GM11168 (cell line): ENCODE results near the gene AGA.

Source experiments
- in situ Hi-C: fragments of 300-500 bp; cut with MboI; formaldehyde crosslinking; loops from one replicate; pipeline ENCODE4 v1.12.0; 2022; ENCODE audit warnings: low sequenced_read_pairs; ENCODE audit not compliant: unreplicated experiment

Gene AGA

DNA sequence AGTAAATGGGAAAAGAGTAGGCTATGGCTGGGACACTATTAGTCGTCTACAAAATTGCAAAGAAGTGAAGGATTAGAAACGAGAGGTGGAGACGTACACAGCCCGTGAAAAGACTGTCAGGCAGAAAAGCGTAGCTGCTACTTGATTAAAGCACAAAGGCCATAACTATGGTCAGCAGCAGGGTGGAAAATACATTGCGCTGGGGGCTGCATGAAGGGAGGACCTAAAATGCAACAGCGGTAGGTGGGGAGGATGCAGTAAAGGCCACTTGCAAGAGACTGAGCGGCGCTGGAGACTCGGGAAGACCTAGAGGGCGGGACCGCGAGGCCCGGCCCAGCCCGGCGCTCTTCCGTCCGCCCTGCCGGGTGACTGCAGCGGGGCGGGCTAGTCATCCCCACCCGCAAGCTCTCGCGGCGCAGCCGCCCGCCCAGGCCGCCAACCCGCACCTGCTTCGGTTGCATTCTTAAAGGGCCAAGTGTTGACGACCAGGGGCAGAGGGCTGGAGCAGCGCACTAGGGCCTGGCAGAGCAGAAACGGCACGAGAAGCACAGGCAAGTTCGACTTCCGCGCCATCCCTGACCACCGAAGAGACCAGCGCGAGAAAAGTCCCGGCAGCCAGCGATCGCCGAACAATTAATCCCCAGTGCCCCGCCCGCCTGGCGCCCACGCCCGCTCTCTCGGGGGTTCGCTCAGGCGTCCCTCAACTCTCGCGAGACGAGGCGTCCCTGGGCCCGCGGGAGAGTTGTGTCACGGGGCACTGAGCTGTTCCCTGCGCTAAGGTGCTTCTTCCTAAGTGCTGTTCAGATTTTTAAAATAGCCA lies at the start of gene AGA:
Gene AGA, minus strand, starts transcription at position 635 of the 820 bp plus-strand sequence. Its CDS starts 62 bp downstream, at position 573.
- in situ Hi-C loops, result no loop called here

DNA sequence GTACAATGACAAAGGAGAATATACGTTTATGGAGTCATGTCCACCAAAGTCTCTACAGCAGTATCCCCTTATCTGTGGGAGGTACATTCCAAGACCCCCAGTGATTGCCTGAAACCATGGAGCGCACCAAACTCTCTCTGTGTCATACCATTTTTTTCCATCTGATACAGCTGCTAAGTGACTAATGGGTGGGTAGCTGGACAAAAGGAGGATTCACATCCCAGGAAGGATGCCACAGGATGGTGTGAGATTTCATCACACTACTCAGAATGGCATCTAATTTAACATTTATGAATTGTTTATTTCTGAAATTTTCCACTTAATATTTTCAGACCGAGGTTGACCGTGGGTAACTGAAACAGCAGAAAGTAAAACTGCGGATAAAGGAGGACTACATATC lies 49.8 kb upstream of the AGA start:
- in situ Hi-C loops, result no loop called here

- in situ Hi-C loops, result no loop called here
Measured at GRCh38 chr4:177490769-177491168, 48.5 kb upstream of the AGA start.

- in situ Hi-C loops, result no loop called here
Measured at GRCh38 chr4:177489471-177490246, 47.4 kb upstream of the AGA start.

- in situ Hi-C loops, result no loop called here
Measured at GRCh38 chr4:177487977-177488376, 45.7 kb upstream of the AGA start.

GRCh38 chr4:177485528-177485927 lies 43.3 kb upstream of the AGA start:
- in situ Hi-C loops, result no loop called here

DNA sequence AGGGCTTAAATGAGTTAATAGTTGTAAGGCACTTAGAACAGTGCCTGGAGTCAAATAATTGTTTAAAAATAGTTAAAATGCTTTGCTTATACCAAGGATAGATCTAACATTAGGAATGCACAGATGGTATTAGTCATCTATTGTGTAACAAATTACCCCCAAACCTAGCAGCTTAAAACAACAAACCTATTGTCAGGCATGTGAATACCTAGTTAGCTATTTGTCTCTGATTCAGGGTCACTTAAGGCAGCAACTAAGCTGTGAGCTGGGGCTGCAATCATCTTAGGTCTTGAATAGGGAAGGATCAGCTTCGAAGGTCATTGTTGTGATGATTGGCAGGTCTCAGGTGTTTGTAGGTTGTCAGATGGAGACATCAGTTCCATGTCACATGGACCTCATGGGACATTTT lies 42.4 kb upstream of the AGA start:
- in situ Hi-C loops, result no loop called here

DNA sequence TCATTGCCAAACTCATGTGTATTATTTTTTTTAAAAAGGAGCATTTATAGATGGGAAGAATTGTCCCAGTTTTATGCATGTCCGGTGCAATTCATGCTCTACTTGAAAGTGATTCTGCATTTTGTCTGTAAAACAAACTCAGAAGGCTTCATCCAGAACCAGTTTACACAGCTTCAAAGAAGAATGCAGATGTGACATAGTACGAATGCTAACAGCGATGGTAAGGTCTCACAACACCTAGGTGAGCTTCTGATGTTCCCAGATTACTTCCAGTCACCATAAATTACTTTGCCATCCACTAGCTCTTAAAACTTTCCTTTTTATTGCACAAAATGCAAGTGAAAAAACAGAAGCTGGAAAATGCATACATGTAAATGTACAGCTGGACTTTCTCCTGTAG lies 41.5 kb upstream of the AGA start:
- in situ Hi-C loops, result no loop called here

- in situ Hi-C loops, result no loop called here
Measured at GRCh38 chr4:177483271-177483670, 41.0 kb upstream of the AGA start.

DNA sequence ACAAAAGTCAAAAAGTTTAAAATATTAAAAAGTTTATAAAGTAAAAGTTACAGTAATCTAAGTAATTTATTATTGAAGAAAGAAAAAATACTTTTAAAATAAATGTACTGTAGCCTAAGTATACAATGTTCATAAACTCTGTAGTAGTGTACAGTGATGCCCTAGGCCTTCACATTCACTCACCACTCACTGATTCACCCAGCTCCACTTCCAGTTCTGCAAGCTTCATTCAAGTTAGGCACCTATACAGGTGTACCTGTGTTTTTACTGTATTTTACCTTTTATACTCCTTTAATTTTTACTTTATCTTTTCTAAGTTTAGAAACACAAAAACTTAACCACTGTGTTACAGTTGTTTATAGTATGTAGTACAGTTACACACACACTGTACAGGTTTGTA lies 40.1 kb upstream of the AGA start:
- in situ Hi-C loops, result no loop called here

DNA sequence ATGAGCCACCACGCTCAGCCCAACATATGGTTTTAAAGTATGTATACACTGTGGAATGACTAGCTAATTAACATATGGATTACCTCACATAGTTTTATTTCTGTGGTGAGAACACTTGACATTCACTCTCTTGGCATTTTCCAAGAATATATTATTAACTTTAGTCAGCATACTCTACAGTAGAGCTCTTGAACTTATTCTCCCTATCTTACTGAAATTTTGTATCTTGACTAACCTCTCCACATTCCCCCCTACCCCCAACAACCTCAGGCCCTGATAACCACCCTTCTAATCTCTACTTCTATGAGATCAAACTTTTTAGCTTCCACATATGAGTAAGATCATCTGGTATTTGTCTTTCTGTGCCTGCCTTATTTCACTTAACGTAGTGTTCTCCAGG lies 38.6 kb upstream of the AGA start:
- in situ Hi-C loops, result no loop called here

DNA sequence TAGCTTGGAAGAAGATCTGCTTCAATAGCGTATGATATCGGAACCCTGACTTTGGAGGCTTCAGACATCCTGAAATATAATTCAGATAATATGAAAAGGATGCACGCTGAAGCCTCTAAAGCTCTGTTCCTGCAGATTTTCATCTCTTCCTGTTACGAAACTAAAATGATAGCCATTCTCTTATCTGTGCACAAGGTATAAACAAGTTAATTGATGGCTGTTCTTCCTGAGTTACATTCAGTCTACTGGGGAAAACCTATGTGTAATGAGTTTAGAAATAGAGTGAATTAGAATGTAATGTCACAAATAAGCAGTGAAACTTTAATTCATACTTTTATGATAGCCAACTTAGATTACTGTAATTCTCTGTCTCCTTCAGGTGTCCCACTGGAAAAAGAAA lies 36.8 kb upstream of the AGA start:
- in situ Hi-C loops, result no loop called here

DNA sequence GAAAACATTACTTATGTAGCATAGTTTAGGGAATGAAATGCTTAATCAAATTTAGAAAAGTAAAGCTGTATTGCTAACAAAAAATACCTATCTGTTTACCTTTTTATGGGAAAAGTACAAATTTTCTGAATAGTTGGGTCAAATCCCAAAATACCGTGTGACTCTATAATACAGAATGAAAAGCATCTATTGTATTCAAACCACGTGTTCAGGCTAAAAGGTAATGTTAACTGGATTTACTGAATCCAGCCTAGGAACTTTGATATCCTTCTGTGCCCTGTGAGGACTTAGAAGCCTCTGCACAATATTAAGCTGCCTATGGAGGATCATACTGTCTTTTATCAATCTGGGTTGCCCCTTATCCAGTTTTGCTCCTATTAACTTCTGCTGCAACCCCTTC lies 36.3 kb upstream of the AGA start:
- in situ Hi-C loops, result no loop called here

DNA sequence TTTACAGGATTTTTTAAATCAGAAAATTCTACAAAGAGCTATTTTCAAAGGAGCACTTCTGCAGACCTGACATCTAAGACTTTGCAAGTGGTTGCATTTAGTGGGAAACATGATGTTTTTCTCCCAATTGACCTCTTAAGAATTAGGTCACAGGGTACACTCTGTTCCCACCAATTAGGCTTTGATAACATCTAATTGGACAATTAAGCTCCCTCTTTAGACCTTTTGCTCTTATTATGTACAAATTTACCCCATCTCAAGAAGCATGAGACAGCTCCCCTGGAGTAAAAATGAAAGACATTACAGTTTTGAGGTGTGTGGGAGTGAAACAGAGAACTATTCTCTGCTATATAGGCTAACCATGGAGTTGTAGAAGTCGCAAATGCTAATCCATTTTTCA lies 31.8 kb upstream of the AGA start:
- in situ Hi-C loops, result no loop called here

GRCh38 chr4:177464026-177464425 lies 21.8 kb upstream of the AGA start:
- in situ Hi-C loops, result no loop called here

- in situ Hi-C loops, result no loop called here
Measured at GRCh38 chr4:177461606-177462005, 19.4 kb upstream of the AGA start.

DNA sequence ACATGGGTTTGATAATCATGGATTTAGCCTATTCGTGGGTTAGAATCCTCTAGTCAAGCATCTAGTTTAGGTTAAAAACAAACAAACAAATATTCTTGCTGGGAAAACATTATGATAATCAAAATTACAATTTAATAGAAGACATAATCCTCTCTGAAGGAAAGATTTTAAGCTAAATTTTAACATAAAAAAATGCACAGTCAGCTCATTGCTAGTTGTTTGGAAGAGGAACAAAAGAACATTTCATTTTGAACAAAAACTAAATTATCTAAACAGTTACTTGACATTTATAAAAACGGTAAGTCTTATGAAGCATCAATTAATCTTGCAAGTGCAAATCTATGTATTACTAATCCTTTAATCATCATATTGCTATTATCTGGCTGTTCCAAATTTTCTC lies 18.2 kb upstream of the AGA start:
- in situ Hi-C loops, result no loop called here

- in situ Hi-C loops, result no loop called here
Measured at GRCh38 chr4:177455561-177455970, 13.3 kb upstream of the AGA start.

- in situ Hi-C loops, result no loop called here
Measured at GRCh38 chr4:177453116-177453515, 10.9 kb upstream of the AGA start.

DNA sequence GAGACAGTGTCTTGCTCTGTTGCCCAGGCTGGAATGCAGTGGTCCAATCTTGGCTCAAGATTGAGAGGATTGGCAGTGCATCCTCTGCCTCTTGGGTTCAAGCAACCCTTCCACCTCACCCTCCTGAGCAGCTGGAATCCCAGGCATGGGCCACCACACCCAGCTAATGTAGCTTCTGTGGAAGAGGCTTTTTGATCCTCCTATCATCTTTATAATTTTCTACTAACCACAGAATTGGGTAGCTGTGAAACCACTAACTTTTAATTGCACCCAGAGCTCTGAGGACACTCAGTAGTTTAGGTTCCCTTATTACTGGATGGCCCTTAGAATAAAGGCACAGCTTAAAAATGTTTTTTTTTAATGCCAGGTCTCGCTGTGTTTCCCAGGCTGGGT lies 8.9 kb upstream of the AGA start:
- in situ Hi-C loops, result no loop called here

GRCh38 chr4:177450426-177451107 lies 8.3 kb upstream of the AGA start:
- in situ Hi-C loops, result no loop called here
